HG03103 (cell line): ENCODE measurements around the gene IMMP2L.

Experiments used
- ATAC-seq: cut with Tn5 transposase; IDR thresholded peaks from one replicate; pipeline ENCODE4 v1.9.1; 2021; ENCODE audit warnings: low read depth; ENCODE audit not compliant: unreplicated experiment

IMMP2L gene

DNA sequence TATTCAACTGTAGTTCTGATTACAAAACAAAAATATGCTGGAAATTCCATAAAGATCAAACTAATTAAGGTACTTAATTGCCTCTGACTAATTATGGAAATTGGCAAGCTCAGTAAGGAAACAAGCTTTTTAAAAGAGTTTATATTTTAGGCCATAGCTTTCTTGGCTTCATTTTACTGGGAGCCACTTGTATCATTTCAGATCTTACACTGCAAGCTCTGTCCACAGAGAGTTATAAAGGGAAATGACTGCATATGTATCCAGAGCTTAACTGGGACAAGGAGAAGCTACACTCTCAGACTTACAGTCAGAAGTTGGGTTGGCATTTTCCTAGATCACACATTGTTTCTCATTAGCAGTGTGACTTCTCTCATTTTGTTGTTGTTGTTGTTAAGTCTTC lies 379.0 kb downstream of the IMMP2L start:
- no peak for ATAC-seq

DNA sequence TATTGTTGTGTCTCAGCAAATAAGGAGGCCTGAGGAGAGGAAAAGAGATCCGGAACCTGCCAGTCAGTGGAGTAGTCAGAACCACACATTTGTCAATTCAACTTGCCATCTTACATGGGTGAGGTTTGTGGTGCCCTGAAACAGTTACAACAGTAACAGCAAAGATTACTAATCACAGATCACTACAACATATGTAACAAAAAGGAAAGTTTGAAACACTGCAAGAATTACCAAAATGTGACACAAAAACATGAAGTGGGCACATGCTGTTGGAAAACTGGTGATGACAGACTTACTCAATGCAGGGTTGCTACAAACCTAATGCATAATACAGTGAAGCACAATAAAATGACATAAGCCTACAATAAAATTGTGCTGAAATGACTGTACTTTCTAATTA lies 382.0 kb downstream of the IMMP2L start:
- no peak for ATAC-seq

GRCh38 chr7:111175908-111176441 lies 386.3 kb downstream of the IMMP2L start:
- no peak for ATAC-seq

DNA sequence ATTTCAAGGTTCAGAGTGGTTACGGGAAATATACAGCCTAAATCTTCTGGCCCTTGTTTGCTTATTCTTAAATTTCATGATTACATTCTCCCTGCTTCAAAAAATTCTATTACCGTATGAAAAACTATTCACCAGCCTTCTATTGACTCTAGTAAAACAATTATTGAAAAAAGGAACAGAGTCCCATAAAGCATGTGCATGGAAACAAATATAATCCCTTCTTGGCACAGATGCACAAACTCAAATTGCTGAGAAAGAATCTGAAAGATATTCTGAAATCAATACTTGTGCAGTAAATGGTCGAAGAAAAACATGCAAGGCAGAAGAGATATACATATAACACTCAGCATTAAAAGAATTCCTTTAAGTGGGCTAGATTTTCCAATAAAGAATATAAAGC lies 387.8 kb downstream of the IMMP2L start:
- no peak for ATAC-seq

- ATAC-seq, result no peak
Observed at GRCh38 chr7:111173990-111174389, 388.3 kb downstream of the IMMP2L start.

- no peak for ATAC-seq
Observed at GRCh38 chr7:111173528-111173927, 388.8 kb downstream of the IMMP2L start.

DNA sequence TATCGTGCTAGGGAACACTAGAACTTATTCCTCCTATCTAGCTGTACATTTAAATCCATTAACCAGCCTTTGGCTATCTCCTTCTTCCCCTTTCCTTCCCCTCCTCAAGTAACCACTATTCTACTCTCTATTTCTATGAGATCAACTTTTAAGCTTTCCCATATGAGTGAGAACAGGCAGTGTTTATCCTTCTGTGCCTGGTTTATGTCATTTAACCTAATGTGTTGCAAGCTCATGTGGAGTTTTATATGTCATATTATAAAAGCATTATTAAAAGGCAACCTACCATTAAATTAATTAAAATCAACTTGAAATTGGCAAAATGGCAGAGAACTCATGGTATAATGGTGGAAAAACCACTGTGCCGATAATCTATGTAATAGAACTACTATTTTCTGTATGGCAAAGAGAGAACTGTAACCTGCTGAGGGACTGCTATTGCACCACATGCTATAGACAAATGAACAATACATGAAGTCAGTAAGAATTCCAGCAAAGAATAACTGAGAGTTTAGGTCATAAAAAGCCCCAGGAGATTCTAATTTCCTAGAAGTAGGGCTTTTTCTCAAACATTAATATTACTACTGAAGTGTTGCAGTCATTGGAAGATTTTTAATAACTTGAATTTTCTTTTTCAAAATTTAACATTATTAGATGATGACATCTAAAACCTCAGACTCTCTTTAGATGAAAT lies 389.6 kb downstream of the IMMP2L start:
- ATAC-seq, result no peak

DNA sequence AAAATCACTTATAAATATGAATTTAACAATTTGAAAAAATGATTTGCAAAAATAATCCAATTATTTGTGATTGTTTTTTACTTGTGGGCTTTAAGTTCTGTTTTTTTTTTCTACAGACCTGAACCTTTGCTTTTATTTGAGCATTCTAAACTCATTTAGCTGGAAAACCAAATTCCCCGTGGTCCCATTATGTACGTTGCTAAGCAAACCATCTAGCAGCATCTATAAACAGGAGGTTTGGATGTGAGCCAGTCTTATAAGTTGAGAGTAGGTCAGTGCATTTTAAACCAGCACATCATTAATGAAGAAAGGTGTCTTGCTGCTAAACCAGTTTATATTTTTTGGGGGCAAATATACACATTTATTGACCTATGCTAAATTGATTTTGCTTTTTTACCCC lies 394.1 kb downstream of the IMMP2L start:
- ATAC-seq, result no peak

- ATAC-seq, result no peak
Observed at GRCh38 chr7:111164442-111164841, 397.9 kb downstream of the IMMP2L start.

DNA sequence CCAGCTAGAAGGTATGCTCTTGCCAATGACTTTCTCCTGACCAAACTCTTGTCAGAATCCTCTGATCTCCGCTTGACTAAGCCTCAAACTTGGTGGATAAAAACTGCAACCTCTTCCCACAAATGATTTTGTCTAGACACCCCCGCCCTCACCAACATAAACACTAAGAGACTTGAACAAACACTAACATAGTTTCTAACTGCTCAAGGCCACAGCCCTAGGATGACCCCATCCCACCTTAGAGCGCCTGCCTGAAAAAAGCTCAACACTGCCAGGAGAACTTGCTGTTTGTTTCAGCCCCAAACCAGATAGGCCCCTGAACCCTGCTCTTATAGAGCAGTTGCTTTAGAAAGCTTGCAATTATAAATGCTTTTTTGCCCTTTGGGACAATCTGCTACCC lies 399.6 kb downstream of the IMMP2L start:
- ATAC-seq, result no peak

DNA sequence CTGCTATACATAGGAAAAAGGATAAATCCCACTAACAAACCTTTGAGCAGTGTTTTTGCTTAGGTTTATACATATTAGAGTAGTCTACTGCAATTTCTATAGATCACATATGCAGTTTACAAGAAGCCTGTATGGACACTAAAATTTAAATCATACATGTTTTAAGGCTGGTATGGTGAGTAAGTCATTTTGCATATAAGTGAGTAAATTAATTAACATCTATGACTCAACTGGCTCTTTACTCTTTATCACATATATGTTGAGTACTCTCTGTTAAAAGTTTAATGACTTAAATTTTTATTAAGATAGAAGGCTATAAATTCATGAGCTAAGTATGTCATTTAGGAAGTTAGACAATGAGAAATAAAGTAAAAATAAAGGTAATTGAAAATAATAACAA lies 402.0 kb downstream of the IMMP2L start:
- ATAC-seq, result no peak

- ATAC-seq, result no peak
Observed at GRCh38 chr7:111159426-111159825, 402.9 kb downstream of the IMMP2L start.

DNA sequence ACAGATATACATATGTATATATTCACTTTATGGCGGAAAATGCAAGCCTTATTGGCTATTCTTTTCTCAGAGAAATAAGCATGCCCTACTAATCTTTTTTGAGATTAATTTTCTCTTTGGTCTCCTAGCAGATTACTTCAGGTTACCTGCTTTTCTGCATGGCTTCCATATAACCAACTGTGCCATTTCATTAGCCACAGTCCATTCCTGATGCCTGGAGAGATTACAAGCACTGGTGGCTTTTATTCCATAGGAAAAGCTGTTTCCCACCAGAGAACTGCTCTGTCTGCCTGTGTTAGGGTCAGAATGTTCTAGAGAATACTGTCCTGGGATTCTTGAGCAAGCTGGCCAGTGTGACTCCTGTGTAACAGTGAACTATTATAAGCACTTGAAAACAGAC lies 411.6 kb downstream of the IMMP2L start:
- ATAC-seq, result no peak

DNA sequence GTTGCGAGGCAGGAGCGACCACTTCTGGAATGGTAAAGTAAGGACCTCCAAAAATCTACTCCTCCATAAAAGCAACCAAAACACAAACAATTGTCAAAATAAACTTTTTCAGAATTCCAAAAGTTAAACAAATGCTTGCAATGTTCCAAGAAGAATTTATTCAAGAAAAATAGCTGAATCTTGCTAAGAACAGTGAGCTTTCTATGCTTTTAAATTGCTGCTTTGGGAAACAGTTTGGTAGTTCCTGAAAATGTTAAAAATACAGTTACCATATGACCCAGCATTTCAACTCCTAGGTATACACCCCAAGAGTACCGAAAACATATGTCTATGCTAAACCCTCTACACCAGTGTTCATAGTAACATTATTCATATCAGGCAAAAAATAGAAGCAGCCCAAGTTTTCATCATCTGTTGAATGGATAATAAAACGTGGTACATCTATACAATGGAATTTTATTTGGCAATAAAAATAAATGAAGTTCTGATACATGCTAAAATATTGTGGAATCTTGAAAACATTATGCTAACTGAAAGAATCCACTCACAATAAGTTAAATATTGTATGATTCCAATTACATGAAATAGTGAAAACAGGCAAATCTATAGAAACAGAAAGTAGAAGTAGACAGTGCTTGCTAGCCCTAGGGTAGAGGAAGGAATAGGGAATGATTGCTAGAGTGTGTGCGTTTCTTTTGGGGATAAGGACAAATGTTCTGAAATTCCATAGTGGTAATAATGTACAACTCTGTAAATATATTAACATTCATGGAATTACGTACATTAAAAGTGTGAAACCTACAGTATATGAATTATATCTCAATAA lies 414.4 kb downstream of the IMMP2L start:
- no peak for ATAC-seq

DNA sequence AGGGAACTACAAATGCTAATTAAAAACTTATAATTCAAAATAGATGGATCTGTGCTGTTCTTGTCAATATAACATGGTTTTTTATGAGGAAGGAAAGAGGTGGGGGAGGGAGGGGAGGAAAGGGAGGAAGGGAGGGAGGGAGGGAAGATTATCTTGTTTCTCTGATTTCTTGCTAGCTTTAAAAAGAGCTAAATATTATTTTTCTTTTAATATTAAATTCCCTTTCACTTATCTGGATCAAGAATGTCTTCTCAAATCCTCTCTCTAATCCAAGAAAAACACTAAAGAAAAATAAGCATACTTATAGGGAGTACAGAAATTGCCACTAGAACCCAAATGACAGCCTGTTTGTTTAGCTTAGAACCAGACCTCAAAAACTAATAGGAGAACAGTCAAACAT lies 416.2 kb downstream of the IMMP2L start:
- ATAC-seq, result no peak

DNA sequence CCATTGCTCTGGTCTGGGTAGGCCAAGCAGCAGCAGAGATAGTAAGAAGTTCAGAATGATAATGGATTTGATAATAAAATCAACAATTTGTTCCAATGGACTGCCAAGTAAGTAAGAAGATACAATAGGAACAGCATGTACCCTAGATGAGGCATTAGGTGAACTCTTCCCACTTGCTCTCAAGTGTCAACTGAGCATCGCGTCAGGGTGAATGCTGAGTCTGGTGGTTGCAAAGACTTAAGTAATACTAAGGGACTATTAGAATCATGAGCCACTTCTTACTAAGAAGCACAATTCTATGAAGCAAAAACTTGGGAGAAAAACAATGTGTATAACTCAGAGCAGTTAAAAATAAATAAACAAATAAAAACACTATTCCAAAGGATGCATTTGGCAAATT lies 416.8 kb downstream of the IMMP2L start:
- no peak for ATAC-seq

GRCh38 chr7:111140091-111140865 lies 422.0 kb downstream of the IMMP2L start:
- ATAC-seq, result no peak

DNA sequence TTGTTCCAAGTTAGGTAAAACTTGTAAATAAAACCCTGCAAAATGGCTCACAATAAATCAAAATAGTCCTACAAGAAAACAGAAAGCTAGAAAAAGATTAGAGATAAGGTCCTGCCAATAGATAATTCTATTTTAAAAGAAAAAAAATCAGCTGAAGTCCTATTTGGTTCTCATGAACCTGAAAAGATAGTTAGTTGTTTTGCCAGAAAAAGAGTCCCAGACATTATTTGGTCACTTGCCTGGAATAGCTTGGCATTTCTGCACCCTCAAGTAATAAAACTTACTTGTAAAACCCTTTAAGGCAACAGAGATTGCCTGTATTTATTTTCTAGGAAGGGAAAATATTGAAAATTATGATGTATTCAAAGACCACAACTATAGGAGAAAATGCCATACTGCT lies 423.7 kb downstream of the IMMP2L start:
- ATAC-seq, result no peak

DNA sequence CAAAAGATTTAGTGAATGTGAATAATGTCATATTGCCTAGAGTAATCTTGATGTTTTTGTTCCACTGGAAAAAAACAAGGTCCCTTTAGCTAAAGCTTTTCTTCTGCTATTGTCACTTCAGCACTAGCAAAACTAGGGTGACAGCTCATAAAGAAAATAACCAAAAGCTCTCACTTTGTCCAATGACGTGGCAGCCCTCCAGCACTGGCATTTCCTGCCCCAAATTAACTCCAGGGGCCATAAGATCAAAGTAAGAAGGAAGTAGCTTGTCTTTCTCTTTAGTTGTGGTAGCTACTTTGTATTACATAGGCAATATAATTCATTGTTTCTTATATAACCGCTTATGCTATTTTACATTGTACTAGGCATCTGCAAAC lies 424.1 kb downstream of the IMMP2L start:
- peak; percentile 95 for ATAC-seq

GRCh38 chr7:111137296-111138192 lies 424.7 kb downstream of the IMMP2L start:
- ATAC-seq, result peak; percentile 63
